Measurements from ENCODE around the gene TP53I13.

TP53I13 gene

DNA sequence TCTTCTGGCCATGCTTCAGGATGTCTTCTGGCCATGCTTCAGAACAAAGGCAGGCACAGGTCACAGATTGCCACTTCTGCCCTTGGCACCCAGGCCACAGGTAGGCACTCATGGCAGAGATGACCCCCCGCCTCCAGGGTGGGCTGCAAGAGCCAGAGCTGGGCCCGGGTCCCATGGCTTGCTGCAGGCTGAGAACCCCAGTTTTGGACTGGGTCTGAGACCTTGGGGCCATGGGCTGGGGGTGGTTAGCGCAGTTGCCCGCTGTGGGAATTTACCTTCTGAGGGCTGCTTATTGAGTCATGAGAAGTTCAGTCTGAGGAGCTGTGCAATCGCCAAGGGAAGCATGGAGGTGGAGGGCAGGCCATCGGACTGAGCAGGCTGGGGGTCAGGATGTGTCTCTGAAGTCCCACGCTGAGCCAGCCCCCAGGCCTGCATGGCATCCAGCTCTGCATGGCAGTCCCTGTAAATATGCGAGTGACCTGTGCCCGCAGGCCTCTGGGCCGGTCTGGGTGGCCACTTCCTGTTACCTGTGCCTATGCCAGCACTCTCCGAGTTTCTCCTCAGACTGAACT, 26.1 kb downstream of the TP53I13 start:
- in situ Hi-C loops (cut with MboI; ENCODE audit: low sequenced_read_pairs, unreplicated experiment), result no loop called here
- no peak for DNase-seq (ENCODE audit: low spot score)
- no peak for TF ChIP-seq CTCF (IDR thresholded peaks at IDR 0.05; ENCODE audit: borderline replicate concordance, control extremely low read depth, extremely low read depth, insufficient read depth, missing control alignments)

DNA sequence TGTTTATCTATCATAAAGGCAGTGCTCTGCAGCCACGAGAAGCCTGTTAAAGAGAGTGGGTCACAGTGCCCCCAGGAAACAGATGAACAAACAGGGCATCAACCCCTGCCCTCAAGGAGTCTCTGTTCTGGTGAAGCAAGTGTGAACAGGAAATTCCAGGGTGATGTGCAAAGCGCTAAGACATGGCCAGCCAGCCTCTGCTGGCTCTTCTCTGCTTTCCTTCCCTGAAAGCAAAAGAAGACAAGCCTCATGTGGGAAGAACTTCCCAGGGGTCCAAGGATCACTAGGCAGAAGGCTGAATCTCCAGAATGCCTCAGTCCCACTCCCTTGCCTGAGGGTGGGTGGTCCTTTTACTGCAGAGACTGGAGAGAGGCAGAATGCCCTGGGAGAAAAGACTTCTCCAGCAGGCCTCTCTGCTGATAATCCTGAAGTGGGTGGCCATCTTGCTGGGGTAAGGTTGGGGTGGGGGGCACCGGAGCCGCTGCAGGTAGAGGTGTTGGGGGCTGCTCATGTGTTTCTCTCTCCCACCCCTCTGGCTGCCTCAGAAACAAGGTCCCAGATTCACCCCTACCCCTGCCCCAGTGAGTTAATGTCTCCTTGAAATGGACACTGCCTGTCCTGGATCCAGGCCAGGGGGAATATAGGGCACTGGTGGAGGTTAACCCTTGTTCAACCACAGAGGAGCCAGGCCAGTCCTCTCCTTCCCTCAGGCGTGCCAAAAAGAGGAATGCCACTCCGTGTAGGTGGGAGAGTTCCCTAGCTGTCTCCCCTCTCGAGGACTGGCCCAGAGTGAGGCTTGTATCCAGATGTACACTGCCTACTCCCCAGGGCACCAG, 26.8 kb downstream of the TP53I13 start:
- in situ Hi-C loops (cut with MboI; ENCODE audit: low sequenced_read_pairs, unreplicated experiment), result no loop called here
- no peak for TF ChIP-seq CTCF (IDR thresholded peaks at IDR 0.05; ENCODE audit: borderline replicate concordance, control extremely low read depth, extremely low read depth, insufficient read depth, missing control alignments)
- DNase-seq (ENCODE audit: low spot score), result no peak

- no peak for TF ChIP-seq CTCF (IDR thresholded peaks at IDR 0.05; ENCODE audit: borderline replicate concordance, control extremely low read depth, extremely low read depth, insufficient read depth, missing control alignments)
- in situ Hi-C loops (cut with MboI; ENCODE audit: low sequenced_read_pairs, unreplicated experiment), result no loop called here
- no peak for DNase-seq (ENCODE audit: low spot score)
Measured at GRCh38 chr17:29595943-29596774, 27.7 kb downstream of the TP53I13 start.

DNA sequence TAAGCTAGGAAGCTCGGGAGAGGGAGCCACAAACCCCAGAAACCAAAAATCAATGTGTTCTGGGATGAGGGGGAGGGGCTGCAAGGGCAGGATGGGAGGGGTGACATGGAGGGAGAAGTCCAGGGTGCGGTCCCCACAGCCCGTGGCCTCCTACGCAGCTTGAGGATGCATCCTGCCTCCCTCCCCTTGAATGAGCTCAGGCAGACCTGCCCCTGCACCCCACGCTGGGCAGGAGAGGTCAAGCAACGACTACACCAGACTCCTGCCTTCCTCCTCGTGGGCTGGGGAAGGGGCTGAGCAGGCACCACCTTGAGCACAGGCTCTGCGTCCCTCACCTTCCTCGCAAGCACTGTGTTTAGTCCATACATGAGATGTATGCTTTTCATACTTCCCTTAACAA, 28.3 kb downstream of the TP53I13 start:
- no peak for DNase-seq (ENCODE audit: low spot score)
- no peak for TF ChIP-seq CTCF (IDR thresholded peaks at IDR 0.05; ENCODE audit: borderline replicate concordance, control extremely low read depth, extremely low read depth, insufficient read depth, missing control alignments)
- in situ Hi-C loops (cut with MboI; ENCODE audit: low sequenced_read_pairs, unreplicated experiment), result no loop called here

GRCh38 chr17:29597361-29598172, 29.1 kb downstream of the TP53I13 start:
- in situ Hi-C loops (cut with MboI; ENCODE audit: low sequenced_read_pairs, unreplicated experiment), result no loop called here
- DNase-seq (ENCODE audit: low spot score), result no peak
- no peak for TF ChIP-seq CTCF (IDR thresholded peaks at IDR 0.05; ENCODE audit: borderline replicate concordance, control extremely low read depth, extremely low read depth, insufficient read depth, missing control alignments)
